Measurements from ENCODE around the gene PRDM16.

Gene PRDM16

DNA sequence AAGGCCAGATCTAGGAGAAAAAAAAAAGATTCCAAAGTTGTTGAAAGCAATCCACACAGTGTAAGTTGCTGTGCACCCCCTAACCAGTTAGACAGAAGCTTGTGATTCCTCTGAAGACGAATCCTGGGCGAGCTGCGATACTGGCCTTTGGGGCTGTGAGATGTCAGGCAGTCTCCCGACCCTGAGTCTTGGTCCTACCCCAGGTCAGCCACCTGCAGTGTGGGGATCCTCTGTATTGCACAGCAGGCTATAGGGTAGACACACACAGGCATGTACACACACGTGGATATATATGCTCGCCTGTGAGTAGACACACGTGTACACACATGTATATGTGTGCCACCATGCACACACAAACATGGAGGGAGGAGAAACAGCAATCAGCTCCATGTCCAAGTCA lies 34.8 kb upstream of the PRDM16 start:
- Histone ChIP-seq H2BK120ac (ENCODE audit: low read depth, low read length) (no peak overlapping the region), H3K4me3 (ENCODE audit: insufficient read depth in 1 of 2, low read depth in 1 of 2, low read length in 2 of 2) (no peak overlapping the region), H3K18ac (ENCODE audit: low read depth in 1 of 2, low read length in 2 of 2) (no peak overlapping the region), H4K8ac (ENCODE audit: low read length) (no peak overlapping the region), H3K4me1 (ENCODE audit: control insufficient read depth, insufficient read depth, low read depth, low read length) (no peaks in the 10 kb centered on the region), H4K91ac (ENCODE audit: low read length) (no peak overlapping the region), H3K9me3 (ENCODE audit: control insufficient read depth, low read length) (no peaks in the 10 kb centered on the region), H3K14ac (ENCODE audit: low read length in 2 of 2) (no peak overlapping the region), H2AFZ (ENCODE audit: low read depth, low read length) (no peak overlapping the region), H3K4me2 (ENCODE audit: low read length, poor library complexity, severe bottlenecking) (no peak overlapping the region), H3K4ac (ENCODE audit: low read depth in 1 of 2, low read length in 2 of 2) (no peak overlapping the region), H2BK15ac (ENCODE audit: low read depth, poor library complexity, severe bottlenecking) (no peak overlapping the region), H3K27ac (ENCODE audit: low read length, poor library complexity, severe bottlenecking) (no peak overlapping the region), H2AK5ac (ENCODE audit: low read length, severe bottlenecking) (no peak overlapping the region), H2BK12ac (ENCODE audit: low read length in 2 of 2) (no peak overlapping the region), H3K36me3 (ENCODE audit: control insufficient read depth in 1 of 2, insufficient read depth in 2 of 2, low read depth in 1 of 2, low read length in 2 of 2) (no peaks in the 10 kb centered on the region), H2BK5ac (ENCODE audit: low read depth, low read length, poor library complexity, severe bottlenecking) (no peak overlapping the region), H3K27me3 (ENCODE audit: control insufficient read depth in 1 of 2, insufficient read depth in 1 of 2, low read length in 2 of 2) (peaks cover 0 to 64% of the 10 kb centered on the region in 2 experiments), H3K9ac (ENCODE audit: low read length) (no peak overlapping the region), H3K79me1 (replicated peaks; ENCODE audit: low read length, poor library complexity, severe bottlenecking) (no peaks in the 10 kb centered on the region), H3K23ac (ENCODE audit: low read length in 2 of 2) (no peak overlapping the region)
- WGBS = 61% methylated on average over 7 of the region's 7 CpGs
- DNase-seq = no peak

DNA sequence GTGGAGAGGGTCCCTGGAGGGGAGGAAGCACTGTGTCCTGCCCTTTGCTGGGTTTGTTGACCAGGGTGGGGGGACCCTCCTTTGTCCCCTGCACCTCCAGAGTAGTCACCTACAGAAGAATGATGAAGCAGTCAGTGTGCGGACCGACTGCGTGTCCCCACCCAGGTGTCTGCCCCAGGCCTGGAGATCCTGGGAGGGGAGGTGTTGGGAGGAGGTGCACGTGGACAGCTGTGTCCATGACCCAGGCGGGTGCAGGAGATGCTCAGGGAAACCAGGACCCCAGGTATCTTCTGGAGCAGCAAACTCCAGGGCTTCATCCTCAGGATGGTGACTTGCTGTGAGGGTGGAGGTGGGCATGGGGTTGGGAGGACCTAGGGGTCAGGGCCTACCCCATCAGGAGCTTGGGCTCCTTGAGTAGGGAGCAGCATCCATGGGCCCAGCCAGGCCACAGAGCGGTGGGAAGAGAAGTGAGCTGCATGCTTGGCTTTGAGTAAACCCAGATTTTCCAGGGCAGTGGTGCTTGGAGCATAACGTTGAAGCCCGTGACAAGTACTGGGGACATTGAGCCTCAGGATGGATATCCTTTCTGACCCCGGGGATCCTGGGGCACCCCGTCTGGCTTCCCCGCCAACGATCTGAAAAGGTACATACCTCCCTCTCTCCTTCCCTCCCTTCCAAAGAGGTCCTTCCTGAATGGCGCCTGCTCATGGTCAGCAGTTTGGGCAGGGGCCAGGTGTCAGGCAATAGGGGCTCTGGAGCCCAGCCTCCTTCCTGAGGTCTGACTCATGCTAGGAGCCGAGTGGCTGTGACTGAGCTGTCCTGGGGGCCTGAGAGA lies 34.1 kb upstream of the PRDM16 start:
- Histone ChIP-seq H3K4me3 (ENCODE audit: insufficient read depth in 1 of 2, low read depth in 1 of 2, low read length in 2 of 2) (no peak overlapping the region), H3K4me1 (ENCODE audit: control insufficient read depth, insufficient read depth, low read depth, low read length) (no peaks in the 10 kb centered on the region), H2BK120ac (ENCODE audit: low read depth, low read length) (no peak overlapping the region), H3K4me2 (ENCODE audit: low read length, poor library complexity, severe bottlenecking) (no peak overlapping the region), H2AK5ac (ENCODE audit: low read length, severe bottlenecking) (no peak overlapping the region), H3K23ac (ENCODE audit: low read length in 2 of 2) (no peak overlapping the region), H3K79me1 (replicated peaks; ENCODE audit: low read length, poor library complexity, severe bottlenecking) (no peaks in the 10 kb centered on the region), H3K27ac (ENCODE audit: low read length, poor library complexity, severe bottlenecking) (no peak overlapping the region), H4K91ac (ENCODE audit: low read length) (no peak overlapping the region), H4K8ac (ENCODE audit: low read length) (no peak overlapping the region), H3K9ac (ENCODE audit: low read length) (no peak overlapping the region), H2AFZ (ENCODE audit: low read depth, low read length) (no peak overlapping the region), H2BK5ac (ENCODE audit: low read depth, low read length, poor library complexity, severe bottlenecking) (no peak overlapping the region), H3K18ac (ENCODE audit: low read depth in 1 of 2, low read length in 2 of 2) (no peak overlapping the region), H2BK15ac (ENCODE audit: low read depth, poor library complexity, severe bottlenecking) (no peak overlapping the region), H3K9me3 (ENCODE audit: control insufficient read depth, low read length) (no peaks in the 10 kb centered on the region), H3K36me3 (ENCODE audit: control insufficient read depth in 1 of 2, insufficient read depth in 2 of 2, low read depth in 1 of 2, low read length in 2 of 2) (no peaks in the 10 kb centered on the region), H2BK12ac (ENCODE audit: low read length in 2 of 2) (no peak overlapping the region), H3K14ac (ENCODE audit: low read length in 2 of 2) (no peak overlapping the region), H3K4ac (ENCODE audit: low read depth in 1 of 2, low read length in 2 of 2) (no peak overlapping the region), H3K27me3 (ENCODE audit: control insufficient read depth in 1 of 2, insufficient read depth in 1 of 2, low read length in 2 of 2) (peaks cover 0 to 68% of the 10 kb centered on the region in 2 experiments)
- no peak for DNase-seq
- WGBS = 76% methylated on average over 14 of the region's 14 CpGs

- no peak overlapping the region for H2BK120ac ChIP-seq (ENCODE audit: low read depth, low read length)
- H3K14ac ChIP-seq (ENCODE audit: low read length in 2 of 2) = no peak overlapping the region
- H3K79me1 ChIP-seq (replicated peaks; ENCODE audit: low read length, poor library complexity, severe bottlenecking) = no peaks in the 10 kb centered on the region
- H3K4me2 ChIP-seq (ENCODE audit: low read length, poor library complexity, severe bottlenecking) = no peak overlapping the region
- peaks cover 0 to 68% of the 10 kb centered on the region in 2 experiments for H3K27me3 ChIP-seq (ENCODE audit: control insufficient read depth in 1 of 2, insufficient read depth in 1 of 2, low read length in 2 of 2)
- H3K36me3 ChIP-seq (ENCODE audit: control insufficient read depth in 1 of 2, insufficient read depth in 2 of 2, low read depth in 1 of 2, low read length in 2 of 2) = no peaks in the 10 kb centered on the region
- H3K4me3 ChIP-seq (ENCODE audit: insufficient read depth in 1 of 2, low read depth in 1 of 2, low read length in 2 of 2) = no peak overlapping the region
- no peak overlapping the region for H2BK12ac ChIP-seq (ENCODE audit: low read length in 2 of 2)
- no peaks in the 10 kb centered on the region for H3K4me1 ChIP-seq (ENCODE audit: control insufficient read depth, insufficient read depth, low read depth, low read length)
- H3K18ac ChIP-seq (ENCODE audit: low read depth in 1 of 2, low read length in 2 of 2) = no peak overlapping the region
- H3K9me3 ChIP-seq (ENCODE audit: control insufficient read depth, low read length) = no peaks in the 10 kb centered on the region
- H2AFZ ChIP-seq (ENCODE audit: low read depth, low read length) = no peak overlapping the region
- H4K91ac ChIP-seq (ENCODE audit: low read length) = no peak overlapping the region
- H2AK5ac ChIP-seq (ENCODE audit: low read length, severe bottlenecking) = no peak overlapping the region
- DNase-seq = no peak
- no peak overlapping the region for H2BK5ac ChIP-seq (ENCODE audit: low read depth, low read length, poor library complexity, severe bottlenecking)
- no peak overlapping the region for H2BK15ac ChIP-seq (ENCODE audit: low read depth, poor library complexity, severe bottlenecking)
- WGBS = 68% methylated on average over 16 of the region's 19 CpGs
- no peak overlapping the region for H3K23ac ChIP-seq (ENCODE audit: low read length in 2 of 2)
- no peak overlapping the region for H4K8ac ChIP-seq (ENCODE audit: low read length)
- H3K4ac ChIP-seq (ENCODE audit: low read depth in 1 of 2, low read length in 2 of 2) = no peak overlapping the region
- H3K27ac ChIP-seq (ENCODE audit: low read length, poor library complexity, severe bottlenecking) = no peak overlapping the region
- H3K9ac ChIP-seq (ENCODE audit: low read length) = no peak overlapping the region
Measured at GRCh38 chr1:3035563-3036446, 33.2 kb upstream of the PRDM16 start.
